Astrocyte of the cerebellum (primary cell): Measurements from ENCODE around the gene PCSK5.

Experiments
- DNase-seq: peaks from one replicate; pipeline ENCODE4 v3.0.0-alpha.2; 2011; ENCODE audit warnings: low read depth
- H3K4me3 ChIP-seq: 2 replicates; pipeline ENCODE4 v1.5.1; 2011; ENCODE audit warnings: mild to moderate bottlenecking, low read depth, low read length, moderate library complexity
- CTCF ChIP-seq: IDR thresholded peaks from 2 replicates; pipeline ENCODE4 v1.5.1; 2012; ENCODE audit warnings: low read length, low read depth, moderate library complexity, mild to moderate bottlenecking; ENCODE audit errors: missing control alignments
- in situ Hi-C: cut with HindIII; loops from 2 replicates; pipeline ENCODE4 v1.10.0; 2017; ENCODE audit warnings: low sequenced_read_pairs

Gene PCSK5

GRCh38 chr9:76352026-76352620 is 461.6 kb downstream of the PCSK5 start:
- in situ Hi-C loops = no loop called here
- H3K4me3 ChIP-seq = no peak overlapping the region
- DNase-seq = no peak
- no peak for TF ChIP-seq CTCF

- no peak for TF ChIP-seq CTCF
- no peak overlapping the region for H3K4me3 ChIP-seq
- in situ Hi-C loops = no loop called here
- DNase-seq = peak; percentile 38
These were observed 462.8 kb downstream of the PCSK5 start for GRCh38 chr9:76353280-76353679.

GRCh38 chr9:76354221-76354620 is 463.7 kb downstream of the PCSK5 start:
- no peak for TF ChIP-seq CTCF
- H3K4me3 ChIP-seq = no peak overlapping the region
- DNase-seq = no peak
- in situ Hi-C loops = no loop called here

GRCh38 chr9:76355886-76356285 is 465.4 kb downstream of the PCSK5 start:
- TF ChIP-seq CTCF = no peak
- DNase-seq = no peak
- in situ Hi-C loops = no loop called here

GRCh38 chr9:76357555-76357954 is 467.1 kb downstream of the PCSK5 start:
- no peak for TF ChIP-seq CTCF
- no peak overlapping the region for H3K4me3 ChIP-seq
- DNase-seq = no peak
- in situ Hi-C loops = no loop called here

More at GRCh38 chr9:76355886-76356285, 465.4 kb downstream of the PCSK5 start:
- H3K4me3 ChIP-seq = no peak overlapping the region

- no peak overlapping the region for H3K4me3 ChIP-seq
- in situ Hi-C loops = no loop called here
- TF ChIP-seq CTCF = no peak
- no peak for DNase-seq
These were observed 468.3 kb downstream of the PCSK5 start for GRCh38 chr9:76358628-76359280.

GRCh38 chr9:76359365-76359764 is 468.9 kb downstream of the PCSK5 start:
- no peak overlapping the region for H3K4me3 ChIP-seq
- in situ Hi-C loops = no loop called here
- TF ChIP-seq CTCF = no peak
- no peak for DNase-seq
